SK-N-SH (cell line): Measurements from ENCODE around the gene GPR89B.
"Not testable (repeated sequence)": the region's sequence is repeated elsewhere in the genome, so short reads cannot be mapped to it uniquely, and the experiment has no call there.

ENCODE experiments used
- YY1 ChIP-seq: IDR thresholded peaks from 2 replicates; pipeline ENCODE4 v1.4.0; 2012; ENCODE audit warnings: low read depth, mild to moderate bottlenecking
- TF ChIP-seq, protein P1 (sequence below): fragments of 200-600 bp; sonication (generic); IDR thresholded peaks from 2 replicates; pipeline ENCODE4 v1.6.1; 2017; ENCODE audit warnings: antibody characterized with exemption, mild to moderate bottlenecking, moderate library complexity

DNA sequence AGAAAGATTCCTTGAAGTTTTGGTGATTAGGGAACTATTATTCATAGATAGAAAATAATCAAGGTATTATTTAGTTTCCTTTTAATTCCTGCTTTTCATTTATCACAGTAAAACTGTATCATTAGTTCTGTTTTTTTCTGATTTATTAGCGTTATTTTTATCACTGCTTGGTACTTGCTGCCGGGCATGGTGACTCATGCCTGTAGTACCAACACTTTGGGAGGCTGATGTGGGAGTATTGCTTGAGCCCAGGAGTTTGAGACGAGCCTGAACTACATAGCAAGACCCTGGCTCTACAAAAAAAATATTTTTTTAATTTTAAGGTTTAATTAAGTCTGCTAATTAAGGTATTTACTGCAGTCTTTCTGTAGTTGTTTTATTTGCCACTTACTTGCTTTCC, 59.7 kb downstream of the GPR89B start:
- TF ChIP-seq YY1: not testable (repeated sequence)
- TF ChIP-seq, protein P1, sequence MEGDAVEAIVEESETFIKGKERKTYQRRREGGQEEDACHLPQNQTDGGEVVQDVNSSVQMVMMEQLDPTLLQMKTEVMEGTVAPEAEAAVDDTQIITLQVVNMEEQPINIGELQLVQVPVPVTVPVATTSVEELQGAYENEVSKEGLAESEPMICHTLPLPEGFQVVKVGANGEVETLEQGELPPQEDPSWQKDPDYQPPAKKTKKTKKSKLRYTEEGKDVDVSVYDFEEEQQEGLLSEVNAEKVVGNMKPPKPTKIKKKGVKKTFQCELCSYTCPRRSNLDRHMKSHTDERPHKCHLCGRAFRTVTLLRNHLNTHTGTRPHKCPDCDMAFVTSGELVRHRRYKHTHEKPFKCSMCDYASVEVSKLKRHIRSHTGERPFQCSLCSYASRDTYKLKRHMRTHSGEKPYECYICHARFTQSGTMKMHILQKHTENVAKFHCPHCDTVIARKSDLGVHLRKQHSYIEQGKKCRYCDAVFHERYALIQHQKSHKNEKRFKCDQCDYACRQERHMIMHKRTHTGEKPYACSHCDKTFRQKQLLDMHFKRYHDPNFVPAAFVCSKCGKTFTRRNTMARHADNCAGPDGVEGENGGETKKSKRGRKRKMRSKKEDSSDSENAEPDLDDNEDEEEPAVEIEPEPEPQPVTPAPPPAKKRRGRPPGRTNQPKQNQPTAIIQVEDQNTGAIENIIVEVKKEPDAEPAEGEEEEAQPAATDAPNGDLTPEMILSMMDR: not testable (repeated sequence)
